ENCODE results near the gene CRTAC1. TPM values are rescaled to one million over a fixed set of nuclear protein-coding genes. Genes with fewer than 3 reads are reported as not detected.

Gene CRTAC1
- total RNA-seq, 1 experiment from 2014 or later, result 0.20 TPM

GRCh38 chr10:98028168-98028770 is 2.2 kb downstream of the CRTAC1 start:
- ChIA-PET CTCF (interaction anchor here (0.7 to 2.6 kb wide), 13 partner anchors 9 to 327 kb away, joined by 3 to 34 read pairs (median 4); no protein-coding TSS in a partner anchor), POLR2A (no interaction called here), RAD21 (ENCODE audit: low non-redundant PET in 1 of 2, low total read pairs in 2 of 2, uncharacterized antibody in 2 of 2, unreplicated experiment in 2 of 2) (interaction anchor here in 1 of 2 experiments (1.4 kb wide), 1 partner anchor 13 kb away, joined by 5 read pairs; no protein-coding TSS in a partner anchor)
- Histone ChIP-seq H3K27me3 (ENCODE audit: insufficient read depth, low read length) (peaks cover 33% of the 10 kb centered on the region), H3K9me2 (ENCODE audit: insufficient read depth) (no peaks in the 10 kb centered on the region), H3K9ac (ENCODE audit: low read length) (no peak overlapping the region), H4K20me1 (ENCODE audit: insufficient read depth) (no peaks in the 10 kb centered on the region), H3K4me1 (ENCODE audit: control insufficient read depth in 1 of 2, insufficient read depth in 2 of 2, low read length in 2 of 2) (no peaks in the 10 kb centered on the region), H2AFZ (ENCODE audit: low read depth, low read length, poor library complexity, severe bottlenecking) (no peak overlapping the region), H3K9me3 (ENCODE audit: control insufficient read depth in 1 of 2, insufficient read depth in 1 of 2, low read depth in 1 of 2, low read length in 2 of 2) (no peaks in the 10 kb centered on the region), H3K4me3 (replicated peaks in 1 of 2; ENCODE audit: low read depth in 1 of 2, low read length in 2 of 2) (no peak overlapping the region), H3K36me3 (ENCODE audit: control insufficient read depth in 1 of 2, insufficient read depth in 2 of 2, low read length in 2 of 2) (no peaks in the 10 kb centered on the region), H3K4me2 (ENCODE audit: low read length) (no peak overlapping the region), H3K27ac (ENCODE audit: low read depth, low read length) (no peak overlapping the region), H3K79me2 (ENCODE audit: insufficient read depth, low read length) (no peaks in the 10 kb centered on the region)
- BruUV-seq (replicated peaks), result no TSS peak
- TF ChIP-seq RAD21 (IDR thresholded peaks at IDR 0.05; ENCODE audit: low read depth) (peak; percentile 73), REST (IDR thresholded peaks at IDR 0.05; ENCODE audit: low read depth) (no peak), CEBPB (IDR thresholded peaks at IDR 0.05; ENCODE audit: low read depth) (no peak), CBX3 (IDR thresholded peaks at IDR 0.05; ENCODE audit: low read depth) (no peak), POLR2AphosphoS5 (IDR thresholded peaks at IDR 0.05; ENCODE audit: low read depth, low read length) (no peak), SIN3A (IDR thresholded peaks at IDR 0.05; ENCODE audit: low read depth) (no peak), SRF (IDR thresholded peaks at IDR 0.05; ENCODE audit: low read depth) (no peak), TCF7L2 (IDR thresholded peaks at IDR 0.05; ENCODE audit: borderline replicate concordance, extremely low read depth, insufficient read depth, insufficient read length) (no peak), ZBTB33 (IDR thresholded peaks at IDR 0.05; ENCODE audit: extremely low read depth, insufficient replicate concordance, low read length) (no peak), ATF3 (IDR thresholded peaks at IDR 0.05) (no peak), CTCF (IDR thresholded peaks at IDR 0.05 in 2 of 3, conservative IDR thresholded peaks at IDR 0.05 in 1 of 3; ENCODE audit: borderline replicate concordance in 1 of 3, insufficient read depth in 1 of 3, low read depth in 2 of 3, low read length in 2 of 3) (peak; percentile 78 to 98 (median 96)), YY1 (IDR thresholded peaks at IDR 0.05; ENCODE audit: extremely low read depth, insufficient replicate concordance, low read depth, low read length) (no peak), ZFX (IDR thresholded peaks at IDR 0.05) (no peak), EZH2phosphoT487 (IDR thresholded peaks at IDR 0.05; ENCODE audit: borderline replicate concordance) (no peak), ZNF274 (IDR thresholded peaks at IDR 0.05; ENCODE audit: low read depth, low read length) (no peak)
- intact Hi-C loops (cut with micrococcal nuclease), result loop anchor here (2.0 to 5.0 kb wide), 2 partner anchors 237 to 271 kb away; no protein-coding TSS in a partner anchor
- peak; percentile 37 for DNase-seq (ENCODE audit: low read depth, low spot score)
- peak; percentile 95 for ATAC-seq

All from HCT116 (cell line).